ENCODE measurements around the gene CTNNB1. TPM values are rescaled to one million over a fixed set of nuclear protein-coding genes. Genes with fewer than 3 reads are reported as not detected.

The CTNNB1 gene
- total and polyA plus RNA-seq, 2 of the 4 experiments (the other 2 are of a cell fraction) = 364 to 1,677 TPM

GRCh38 chr3:41188306-41188705 is 11.0 kb upstream of the CTNNB1 start:
- WGBS, 2 experiments (ENCODE audit: extremely low coverage in 2 of 2, insufficient read length in 1 of 2) = no CpG with 5 or more reads among the region's 3 CpGs
- Histone ChIP-seq H4K8ac (ENCODE audit: low read depth in 2 of 2, low read length in 2 of 2) (no peak overlapping the region), H3K4me1 (ENCODE audit: control insufficient read depth, insufficient read depth, low read length) (no peaks in the 10 kb centered on the region), H2BK120ac (ENCODE audit: low read depth, low read length) (no peak overlapping the region), H3K9me3 (ENCODE audit: control insufficient read depth, insufficient read depth, low read length) (no peaks in the 10 kb centered on the region), H3K4me3 (ENCODE audit: insufficient read depth, low read depth, low read length) (no peak overlapping the region), H3K18ac (ENCODE audit: low read depth, low read length) (no peak overlapping the region), H3K27ac (ENCODE audit: insufficient read depth, low read length) (no peak overlapping the region), H3K36me3 (ENCODE audit: control insufficient read depth, insufficient read depth, low read length) (no peaks in the 10 kb centered on the region), H3K27me3 (ENCODE audit: control insufficient read depth, insufficient read depth, low read length) (peaks cover 10% of the 10 kb centered on the region), H3K14ac (replicated peaks; ENCODE audit: low read depth, low read length) (no peak overlapping the region), H4K5ac (ENCODE audit: low read depth, low read length) (no peak overlapping the region), H3K56ac (ENCODE audit: extremely low read depth, insufficient read depth, low read length) (no peak overlapping the region), H4K20me1 (ENCODE audit: insufficient read depth, low read length) (no peaks in the 10 kb centered on the region), H2BK5ac (ENCODE audit: low read depth, low read length, poor library complexity, severe bottlenecking) (no peak overlapping the region), H2AK9ac (replicated peaks; ENCODE audit: low read depth, low read length, poor library complexity) (no peak overlapping the region), H3K9ac (ENCODE audit: low read depth, low read length) (no peak overlapping the region), H2AK5ac (ENCODE audit: low read depth, low read length) (no peak overlapping the region), H2BK15ac (ENCODE audit: low read depth, low read length) (no peak overlapping the region), H3K9me1 (ENCODE audit: insufficient read depth, low read length) (no peaks in the 10 kb centered on the region), H3K79me1 (ENCODE audit: low read depth in 1 of 2, low read length in 2 of 2) (no peaks in the 10 kb centered on the region), H4K91ac (ENCODE audit: insufficient read depth, low read depth, low read length) (no peak overlapping the region), H3K4me2 (ENCODE audit: low read depth, low read length) (no peak overlapping the region), H2BK20ac (ENCODE audit: low read depth, low read length) (no peak overlapping the region), H2AFZ (replicated peaks; ENCODE audit: low read length, poor library complexity) (no peak overlapping the region), H3K4ac (ENCODE audit: low read depth, low read length) (no peak overlapping the region), H3K23ac (ENCODE audit: low read depth, low read length) (no peak overlapping the region)
- TF ChIP-seq SMC3 (IDR thresholded peaks at IDR 0.05; ENCODE audit: low read depth, low read length) (no peak), MAZ (IDR thresholded peaks at IDR 0.05; ENCODE audit: borderline replicate concordance, low read depth, low read length) (no peak), POLR2A (IDR thresholded peaks at IDR 0.05; ENCODE audit: low read depth, low read length) (no peak), USF2 (IDR thresholded peaks at IDR 0.05; ENCODE audit: low read depth, low read length) (no peak)
- TF ChIP-seq, protein P1, sequence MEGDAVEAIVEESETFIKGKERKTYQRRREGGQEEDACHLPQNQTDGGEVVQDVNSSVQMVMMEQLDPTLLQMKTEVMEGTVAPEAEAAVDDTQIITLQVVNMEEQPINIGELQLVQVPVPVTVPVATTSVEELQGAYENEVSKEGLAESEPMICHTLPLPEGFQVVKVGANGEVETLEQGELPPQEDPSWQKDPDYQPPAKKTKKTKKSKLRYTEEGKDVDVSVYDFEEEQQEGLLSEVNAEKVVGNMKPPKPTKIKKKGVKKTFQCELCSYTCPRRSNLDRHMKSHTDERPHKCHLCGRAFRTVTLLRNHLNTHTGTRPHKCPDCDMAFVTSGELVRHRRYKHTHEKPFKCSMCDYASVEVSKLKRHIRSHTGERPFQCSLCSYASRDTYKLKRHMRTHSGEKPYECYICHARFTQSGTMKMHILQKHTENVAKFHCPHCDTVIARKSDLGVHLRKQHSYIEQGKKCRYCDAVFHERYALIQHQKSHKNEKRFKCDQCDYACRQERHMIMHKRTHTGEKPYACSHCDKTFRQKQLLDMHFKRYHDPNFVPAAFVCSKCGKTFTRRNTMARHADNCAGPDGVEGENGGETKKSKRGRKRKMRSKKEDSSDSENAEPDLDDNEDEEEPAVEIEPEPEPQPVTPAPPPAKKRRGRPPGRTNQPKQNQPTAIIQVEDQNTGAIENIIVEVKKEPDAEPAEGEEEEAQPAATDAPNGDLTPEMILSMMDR (conservative IDR thresholded peaks at IDR 0.05; ENCODE audit: low read depth, low read length) = no peak
- ATAC-seq (ENCODE audit: low read depth) (no peak), DNase-seq (no peak)
- no TSS peak for BruUV-seq (replicated peaks)
- POLR2A ChIA-PET (ENCODE audit: unreplicated experiment) = no interaction called here
- CTCF ChIA-PET = no interaction called here
- dilution Hi-C loops (cut with HindIII; ENCODE audit: low sequenced_read_pairs, unreplicated experiment) = no loop called here
- intact Hi-C loops (cut with micrococcal nuclease) = no loop called here
- in situ Hi-C loops (cut with MboI; ENCODE audit: low sequenced_read_pairs) = loop anchor here (25.0 kb wide), 1 partner anchor 851 kb away; no protein-coding TSS in a partner anchor
